ENCODE results near the gene TPCN1.

Gene TPCN1

DNA sequence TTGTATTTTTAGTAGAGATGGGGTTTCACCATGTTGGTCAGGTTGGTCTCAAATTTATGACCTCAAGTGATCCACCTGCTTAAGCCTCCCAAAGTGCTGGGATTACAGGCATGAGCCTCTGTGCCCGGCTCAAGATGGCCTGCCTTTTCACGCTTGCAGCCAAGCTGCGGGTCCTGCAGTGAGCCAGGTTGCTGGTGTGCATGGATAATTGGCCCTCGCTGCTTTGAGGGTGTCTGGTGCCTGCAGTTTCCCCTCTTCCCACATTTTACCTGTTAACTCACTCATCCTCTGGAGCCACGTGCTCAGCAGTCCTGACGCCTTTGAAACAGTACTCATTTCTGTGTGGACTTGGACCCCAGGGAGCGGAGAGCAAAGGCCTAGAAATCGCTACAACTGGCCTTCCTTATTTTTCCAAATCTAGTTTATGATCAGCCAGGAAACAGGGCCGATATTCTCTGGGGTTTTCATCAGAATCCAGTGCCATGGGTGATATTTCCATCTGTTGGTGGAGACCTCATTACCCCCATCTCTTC, 42.2 kb downstream of the TPCN1 start:
- no peak for DNase-seq

DNA sequence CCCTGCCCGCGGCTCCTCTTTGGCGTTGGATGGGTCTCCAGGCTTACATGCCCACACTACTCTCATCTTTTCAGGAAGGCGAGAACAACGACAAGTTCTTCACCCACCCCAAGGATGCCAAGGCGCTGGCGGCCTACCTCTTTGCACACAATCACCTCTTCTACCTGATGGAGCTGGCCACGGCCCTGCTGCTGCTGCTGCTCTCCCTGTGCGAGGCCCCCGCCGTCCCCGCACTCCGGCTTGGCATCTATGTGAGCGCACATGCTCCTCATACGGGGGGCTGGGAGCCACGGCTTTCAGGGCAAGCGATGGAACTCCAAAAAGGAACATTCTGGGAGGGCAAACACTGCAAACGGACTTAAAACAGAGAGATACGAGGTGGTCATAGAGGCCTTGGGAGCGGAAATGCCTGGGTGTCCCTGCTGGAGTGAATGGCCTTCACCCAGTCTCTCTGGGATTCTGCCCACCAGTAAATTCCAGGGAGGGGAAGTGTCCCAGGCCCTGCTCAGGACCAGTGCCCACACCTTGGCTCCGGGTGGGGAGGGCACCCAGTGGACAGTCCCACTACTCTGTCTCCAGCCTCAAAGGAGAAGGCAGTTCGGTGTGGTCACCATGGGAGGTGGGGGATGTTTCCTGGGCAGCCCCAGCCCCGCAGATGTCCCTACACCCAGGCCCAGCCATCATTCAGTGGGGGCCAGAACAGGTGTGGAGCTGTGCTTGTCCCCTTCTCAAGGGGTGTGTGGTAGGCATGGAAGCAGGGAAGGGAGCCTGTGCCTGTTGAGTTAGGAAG, 45.0 kb downstream of the TPCN1 start:
- no peak for DNase-seq

DNA sequence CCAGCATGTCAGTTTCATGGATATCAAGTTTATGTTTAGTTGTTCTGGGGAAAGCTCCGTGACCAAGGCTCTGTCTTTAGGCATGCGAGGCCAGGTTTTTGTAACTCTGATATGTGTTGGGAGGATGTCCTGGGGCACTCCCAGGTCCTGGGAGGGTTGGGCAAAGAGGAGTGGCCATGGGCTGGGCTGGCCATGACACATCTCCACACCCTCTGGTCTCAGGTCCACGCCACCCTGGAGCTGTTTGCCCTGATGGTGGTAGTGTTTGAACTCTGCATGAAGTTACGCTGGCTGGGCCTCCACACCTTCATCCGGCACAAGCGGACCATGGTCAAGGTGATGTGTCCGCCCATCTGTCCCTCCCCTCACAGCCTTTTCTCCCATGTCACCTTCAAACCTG, 46.4 kb downstream of the TPCN1 start:
- no peak for DNase-seq

DNA sequence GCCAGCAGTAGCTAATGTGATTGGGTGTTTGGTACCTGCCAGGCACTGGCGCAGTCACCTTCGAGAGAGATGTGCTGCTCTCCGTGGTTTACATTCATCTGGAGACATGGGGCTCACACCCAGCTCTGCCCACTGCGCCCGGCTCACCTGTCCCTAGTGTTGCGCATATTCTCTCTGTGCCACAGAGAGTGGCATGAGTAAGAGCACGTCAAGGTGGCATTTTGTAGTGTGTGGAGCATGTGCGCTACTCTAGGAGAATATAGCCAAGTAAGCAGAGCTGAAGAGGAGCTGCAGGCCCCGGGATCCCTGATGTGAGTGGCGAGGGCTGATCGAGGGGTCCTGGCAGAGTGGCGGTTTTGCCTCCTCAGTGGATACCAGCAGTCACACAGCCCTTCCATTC, 46.9 kb downstream of the TPCN1 start:
- DNase-seq = no peak

DNA sequence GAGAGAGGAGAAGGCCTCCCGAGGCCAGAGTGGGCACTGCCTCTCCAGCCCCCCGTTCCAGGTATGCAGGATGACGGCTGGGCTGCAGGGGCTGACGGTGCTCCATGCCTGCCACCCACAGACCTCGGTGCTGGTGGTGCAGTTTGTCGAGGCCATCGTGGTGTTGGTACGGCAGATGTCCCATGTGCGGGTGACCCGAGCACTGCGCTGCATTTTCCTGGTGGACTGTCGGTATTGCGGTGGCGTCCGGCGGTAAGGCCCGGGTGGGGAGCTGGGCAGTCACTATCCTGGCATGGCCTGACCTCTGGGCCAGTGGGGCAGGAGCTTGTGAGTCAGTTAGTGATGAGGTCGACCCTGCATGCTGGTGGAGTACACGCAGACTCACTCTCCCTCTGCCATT, 47.4 kb downstream of the TPCN1 start:
- no peak for DNase-seq

DNA sequence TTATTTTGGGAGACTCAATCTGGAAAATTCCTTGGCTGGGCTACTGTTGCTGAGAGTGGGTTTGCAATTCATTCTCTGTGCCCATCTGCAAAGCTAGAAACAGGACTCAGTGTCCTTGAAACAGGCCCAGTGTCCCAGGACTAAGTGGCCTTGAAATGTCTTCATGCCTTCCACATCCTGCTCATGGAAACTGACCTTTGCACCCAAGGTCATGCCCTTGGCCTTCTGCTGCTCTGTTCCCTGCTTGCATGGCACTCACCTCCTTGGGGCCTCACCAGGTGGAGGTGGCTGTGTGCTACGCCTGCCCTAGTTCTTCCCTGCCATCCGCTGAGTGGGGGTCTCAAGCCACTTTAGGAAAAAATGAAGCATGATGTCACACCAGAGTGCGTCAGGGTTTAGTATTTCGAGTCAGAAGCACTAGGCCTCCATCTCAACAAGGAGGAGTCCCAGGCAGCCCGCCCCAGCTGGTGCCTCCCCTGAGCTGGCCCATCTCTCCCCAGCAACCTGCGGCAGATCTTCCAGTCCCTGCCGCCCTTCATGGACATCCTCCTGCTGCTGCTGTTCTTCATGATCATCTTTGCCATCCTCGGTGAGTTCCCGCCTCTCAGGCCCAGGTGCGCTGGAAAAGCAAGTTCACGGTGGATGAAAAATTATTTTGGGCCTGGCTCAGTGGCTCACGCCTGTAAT, 48.1 kb downstream of the TPCN1 start:
- DNase-seq = no peak

DNA sequence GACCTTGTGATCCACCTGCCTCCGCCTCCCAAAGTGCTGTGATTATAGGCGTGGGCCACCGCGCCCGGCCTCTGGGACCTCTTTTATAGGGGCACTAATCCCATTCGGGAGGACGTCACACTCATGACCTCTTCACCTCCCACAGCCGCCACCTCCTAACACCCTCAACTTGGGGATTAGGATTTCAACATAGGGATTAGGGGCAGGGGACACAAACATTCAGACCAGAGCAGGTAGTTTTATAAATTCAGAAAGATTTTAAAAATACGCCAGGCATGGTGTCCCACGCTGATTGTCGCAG, 49.4 kb downstream of the TPCN1 start:
- DNase-seq = no peak

DNA sequence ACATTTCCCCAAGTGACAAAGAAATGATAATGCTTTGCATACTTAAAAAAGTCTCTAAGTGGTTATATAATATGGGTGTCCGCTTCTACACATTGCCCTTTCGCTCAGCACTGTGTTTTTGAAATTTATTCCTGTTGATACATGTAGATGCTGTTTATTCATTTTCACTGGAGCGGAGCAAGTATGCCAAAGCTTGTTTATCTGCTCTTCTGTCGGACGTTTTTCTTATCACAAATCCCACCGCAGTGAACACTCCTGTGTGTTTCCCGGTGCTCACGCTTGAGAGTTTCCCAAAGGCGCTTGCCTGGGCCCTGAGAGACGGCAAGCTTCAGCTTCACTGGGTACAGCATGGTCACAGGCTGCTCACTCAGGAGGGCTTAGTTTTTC, 50.2 kb downstream of the TPCN1 start:
- DNase-seq = no peak

DNA sequence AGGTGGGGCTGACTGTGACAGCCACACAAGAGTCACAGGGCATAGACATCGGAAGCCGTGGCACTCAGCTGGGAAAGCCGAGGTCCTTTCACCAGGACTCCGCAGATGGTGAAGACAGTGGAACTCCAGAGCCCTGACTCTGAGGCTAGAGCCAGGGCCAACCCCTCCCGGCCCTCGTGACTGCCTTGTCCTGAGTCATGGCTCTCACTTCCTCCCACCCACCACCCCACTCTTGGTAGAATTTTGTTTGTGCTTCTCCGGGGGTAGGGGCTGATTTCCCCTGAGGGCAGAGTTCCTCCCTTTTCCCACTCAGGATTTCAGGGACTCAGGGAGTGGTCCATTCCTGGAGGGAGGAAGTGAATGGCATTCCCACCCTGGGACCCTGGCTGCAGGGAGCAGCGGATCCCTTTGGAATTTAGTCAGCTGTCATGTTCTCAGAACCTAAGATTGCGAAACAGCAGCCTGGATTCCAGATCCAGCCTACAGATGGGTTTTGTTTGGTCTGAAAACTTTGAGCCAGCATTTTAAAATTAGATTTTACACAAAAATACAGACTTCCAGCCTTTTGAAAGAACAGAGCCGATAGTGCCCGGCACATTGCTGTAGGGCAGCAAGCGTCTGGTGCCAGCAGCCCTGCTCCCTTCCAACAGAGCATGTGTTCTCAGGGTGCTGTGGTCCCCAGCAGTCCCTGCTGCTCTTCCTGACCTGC, 50.7 kb downstream of the TPCN1 start:
- DNase-seq = peak; percentile 47

DNA sequence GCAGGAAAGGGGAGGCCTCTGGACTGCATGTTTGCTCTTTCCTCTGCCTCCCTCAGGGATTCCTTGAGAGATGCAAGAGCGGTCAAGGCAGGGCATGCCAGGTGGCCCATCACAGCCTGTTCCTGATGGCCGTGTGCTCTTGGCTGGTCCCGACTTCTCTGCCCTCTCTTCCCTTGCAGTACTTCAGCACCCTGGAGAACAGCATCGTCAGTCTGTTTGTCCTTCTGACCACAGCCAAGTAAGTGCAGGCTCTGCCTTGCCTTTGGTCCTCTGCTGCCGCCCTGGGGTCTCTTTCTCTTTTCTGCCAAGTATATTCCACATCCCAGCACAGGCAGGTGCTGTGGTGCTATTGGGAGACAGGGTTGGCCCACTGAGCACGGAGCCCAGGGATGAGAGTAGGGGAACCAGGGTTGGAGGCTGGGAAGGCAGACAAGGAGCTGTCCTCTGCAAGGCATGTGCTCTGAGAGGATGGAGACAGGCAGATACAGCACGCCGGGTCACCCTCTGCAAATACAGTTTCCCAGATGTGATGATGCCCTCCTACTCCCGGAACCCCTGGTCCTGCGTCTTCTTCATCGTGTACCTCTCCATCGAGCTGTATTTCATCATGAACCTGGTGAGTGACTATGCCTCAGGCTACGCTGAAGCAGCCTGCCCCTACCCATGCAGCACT, 51.9 kb downstream of the TPCN1 start:
- no peak for DNase-seq

DNA sequence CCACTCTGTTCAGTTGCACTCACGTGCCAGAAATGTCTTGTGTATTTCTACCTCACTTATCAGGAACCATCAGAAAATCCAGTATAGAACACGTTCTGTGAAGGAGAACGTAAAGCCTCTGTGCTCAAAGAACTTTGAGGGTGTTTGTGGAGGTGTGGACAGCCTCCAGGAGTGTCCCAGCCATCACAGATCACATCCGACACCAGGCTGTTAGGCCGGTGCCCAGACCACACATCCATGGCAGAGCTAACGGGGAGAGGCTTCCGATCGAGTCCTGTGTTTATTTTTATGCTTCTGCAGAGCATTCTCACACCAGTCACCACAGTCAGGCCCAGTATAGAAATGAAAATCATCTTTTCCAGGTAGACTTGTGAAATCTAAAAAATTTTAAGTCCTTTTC, 53.6 kb downstream of the TPCN1 start:
- no peak for DNase-seq

DNA sequence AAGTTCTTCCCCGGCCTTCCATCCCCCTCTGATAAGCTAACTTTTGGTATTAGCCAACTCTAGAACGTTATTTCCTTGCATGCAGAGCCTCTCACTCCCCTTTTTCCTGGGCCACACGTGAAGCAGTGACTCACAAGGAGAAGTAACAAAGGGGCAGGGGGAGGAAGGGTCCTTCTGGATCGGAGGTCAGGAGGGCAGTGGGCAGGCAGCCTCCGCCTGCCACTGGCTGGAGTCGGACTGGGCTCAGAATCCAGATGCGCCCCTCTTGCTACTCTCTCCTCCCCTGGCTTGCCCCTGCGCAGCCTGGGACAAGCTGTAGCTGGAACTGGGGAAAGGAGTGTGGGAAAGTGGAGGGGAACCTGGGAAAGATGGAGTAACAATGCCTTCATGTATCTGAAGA, 55.0 kb downstream of the TPCN1 start:
- DNase-seq = no peak

DNA sequence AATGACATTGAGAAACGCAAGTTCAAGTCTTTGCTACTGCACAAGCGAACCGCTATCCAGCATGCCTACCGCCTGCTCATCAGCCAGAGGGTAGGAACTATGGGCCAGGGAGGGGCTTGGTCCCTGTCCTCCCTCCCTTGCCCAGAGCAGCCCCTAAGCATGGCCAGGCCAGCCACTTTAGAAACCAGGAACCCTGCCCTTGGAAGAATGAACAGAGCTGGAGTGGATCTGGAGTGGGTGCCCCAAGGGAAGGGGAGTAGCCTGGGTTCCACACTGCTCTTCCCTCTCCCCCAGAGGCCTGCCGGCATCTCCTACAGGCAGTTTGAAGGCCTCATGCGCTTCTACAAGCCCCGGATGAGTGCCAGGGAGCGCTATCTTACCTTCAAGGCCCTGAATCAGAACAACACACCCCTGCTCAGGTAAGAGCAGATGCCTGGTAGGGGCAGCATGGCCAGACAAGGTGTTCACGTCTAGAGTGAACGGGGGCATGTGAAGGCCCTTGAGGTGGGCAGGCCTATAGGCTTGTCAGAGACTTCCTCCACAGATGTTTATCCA, 55.8 kb downstream of the TPCN1 start:
- no peak for DNase-seq

DNA sequence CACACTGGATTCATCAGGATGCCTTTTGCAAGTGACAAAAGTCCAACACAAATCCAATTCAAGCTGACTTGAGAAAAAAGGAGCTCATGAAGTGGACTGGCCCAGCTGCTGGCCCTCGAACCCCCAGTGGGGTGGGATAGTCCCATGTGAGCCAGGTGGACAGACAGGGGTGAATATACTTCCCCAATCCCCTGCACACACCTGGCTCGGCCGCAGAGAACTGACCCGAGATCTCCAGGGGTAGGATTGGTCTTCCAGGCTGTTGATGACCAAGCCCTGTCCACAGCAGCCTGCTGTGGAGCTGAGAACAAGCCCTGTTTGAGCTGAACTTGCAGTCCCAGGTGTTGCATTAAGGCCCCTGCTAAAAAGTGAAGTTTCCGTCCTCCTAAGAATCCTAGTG, 56.2 kb downstream of the TPCN1 start:
- DNase-seq = no peak

DNA sequence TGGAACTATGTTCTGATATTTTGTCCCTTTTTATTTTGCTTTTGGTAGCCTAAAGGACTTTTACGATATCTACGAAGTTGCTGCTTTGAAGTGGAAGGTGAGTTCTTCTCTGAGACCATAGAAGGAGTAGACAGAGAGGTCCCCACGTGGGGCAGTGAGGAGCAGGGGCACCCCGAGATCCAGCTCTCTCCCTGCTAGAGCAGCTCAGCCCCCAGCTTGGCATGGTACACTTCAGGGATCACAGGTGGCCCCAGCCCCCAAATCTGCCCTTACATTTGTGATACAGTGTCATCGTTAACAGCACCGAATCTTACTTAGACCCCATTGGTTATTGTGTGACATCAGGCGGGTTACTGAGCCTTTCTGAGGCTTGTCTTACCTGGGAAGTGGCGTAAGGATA, 56.9 kb downstream of the TPCN1 start:
- no peak for DNase-seq

DNA sequence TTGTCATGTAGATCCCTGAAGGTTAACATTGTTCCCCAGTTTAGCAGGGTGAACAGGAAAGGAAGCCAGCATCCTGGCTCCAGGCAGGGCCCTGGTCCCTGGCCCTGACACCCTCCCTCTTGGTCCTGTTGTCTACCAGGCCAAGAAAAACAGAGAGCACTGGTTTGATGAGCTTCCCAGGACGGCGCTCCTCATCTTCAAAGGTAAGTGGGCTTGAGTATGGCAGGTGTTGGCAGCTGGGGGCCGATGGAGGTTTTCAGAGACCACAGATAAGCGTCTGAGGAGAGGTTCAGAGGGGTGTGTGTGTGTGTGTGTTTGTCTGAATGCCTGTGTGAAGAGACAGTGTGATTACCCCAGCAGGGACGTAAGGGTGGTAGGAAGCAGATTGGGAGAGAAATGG, 57.4 kb downstream of the TPCN1 start:
- DNase-seq = no peak

DNA sequence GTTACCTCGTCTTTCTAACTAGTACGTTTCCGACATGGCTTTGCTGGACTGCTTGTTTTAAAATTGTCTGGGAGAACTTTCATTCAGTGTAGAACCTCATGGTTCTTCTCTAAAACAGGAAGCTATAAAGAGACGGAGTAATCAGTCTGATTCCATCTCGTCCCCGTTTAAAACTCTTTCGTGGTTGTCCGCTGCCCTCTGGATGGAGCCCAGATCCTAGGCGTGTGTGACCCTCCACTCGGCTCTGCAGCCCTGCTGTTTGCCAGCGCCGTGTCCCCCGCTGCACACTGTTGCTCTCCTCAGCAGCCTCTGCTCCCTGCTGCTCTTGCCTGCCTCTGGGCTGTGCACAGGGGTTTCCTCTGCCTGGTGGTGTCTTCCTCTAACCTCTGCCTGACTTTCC, 63.5 kb downstream of the TPCN1 start:
- DNase-seq = no peak

DNA sequence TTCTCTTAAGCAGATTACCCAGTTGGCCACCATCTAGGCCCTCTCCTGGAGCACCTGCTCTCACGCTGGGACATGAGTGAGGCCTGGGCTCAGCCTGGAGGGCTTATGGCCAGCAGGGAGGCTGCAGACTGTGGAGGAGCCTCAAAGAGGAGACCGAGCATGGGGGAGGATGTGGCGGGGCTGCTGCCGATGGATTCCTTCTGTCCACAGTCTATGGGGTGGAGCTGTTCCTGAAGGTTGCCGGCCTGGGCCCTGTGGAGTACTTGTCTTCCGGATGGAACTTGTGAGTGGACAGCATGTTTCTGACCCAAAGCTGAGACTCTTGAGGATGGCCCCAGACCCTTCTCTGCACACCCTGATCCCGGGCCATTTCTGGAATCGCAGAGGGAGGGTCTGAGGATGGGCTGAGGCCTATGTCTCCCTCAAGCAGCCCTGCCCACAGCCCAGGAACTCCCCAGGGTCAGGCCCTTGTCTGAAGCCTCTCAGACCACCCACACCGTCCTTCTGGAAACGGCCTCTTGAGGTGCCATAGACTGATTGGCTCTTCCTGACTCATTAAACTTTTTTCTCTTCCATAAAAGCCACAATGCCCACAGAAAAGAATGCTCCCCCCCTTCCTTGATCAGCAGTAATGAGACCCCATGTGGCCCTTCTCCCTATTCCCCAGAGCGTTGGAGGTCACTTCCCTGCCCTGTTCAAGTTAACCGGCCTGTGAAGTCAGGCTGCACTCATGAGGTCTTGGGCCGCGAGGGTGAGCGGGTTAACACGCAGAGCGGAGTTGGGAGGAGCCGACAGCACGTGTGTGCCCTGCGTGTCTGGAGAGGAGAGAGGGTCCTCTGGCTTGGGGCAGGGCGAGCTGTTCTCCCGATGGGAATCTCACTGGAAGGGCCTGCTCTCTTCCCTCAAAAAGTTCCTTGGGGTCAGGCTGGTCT, 64.7 kb downstream of the TPCN1 start:
- no peak for DNase-seq

DNA sequence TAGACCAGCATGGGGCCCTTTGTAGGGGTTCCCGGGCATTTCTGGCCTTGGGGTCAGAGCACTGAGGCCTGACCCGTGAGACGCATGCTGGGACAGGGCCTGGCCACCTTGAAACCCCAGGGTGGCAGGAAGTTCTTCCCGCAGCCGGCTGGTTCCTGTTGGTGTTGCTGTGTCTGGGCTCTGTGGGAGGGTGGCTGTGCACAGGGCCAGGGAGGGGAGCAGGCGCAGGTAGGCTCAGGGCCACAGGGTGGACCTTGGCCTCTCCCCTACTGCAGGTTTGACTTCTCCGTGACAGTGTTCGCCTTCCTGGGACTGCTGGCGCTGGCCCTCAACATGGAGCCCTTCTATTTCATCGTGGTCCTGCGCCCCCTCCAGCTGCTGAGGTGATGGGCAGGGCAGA, 65.4 kb downstream of the TPCN1 start:
- no peak for DNase-seq

DNA sequence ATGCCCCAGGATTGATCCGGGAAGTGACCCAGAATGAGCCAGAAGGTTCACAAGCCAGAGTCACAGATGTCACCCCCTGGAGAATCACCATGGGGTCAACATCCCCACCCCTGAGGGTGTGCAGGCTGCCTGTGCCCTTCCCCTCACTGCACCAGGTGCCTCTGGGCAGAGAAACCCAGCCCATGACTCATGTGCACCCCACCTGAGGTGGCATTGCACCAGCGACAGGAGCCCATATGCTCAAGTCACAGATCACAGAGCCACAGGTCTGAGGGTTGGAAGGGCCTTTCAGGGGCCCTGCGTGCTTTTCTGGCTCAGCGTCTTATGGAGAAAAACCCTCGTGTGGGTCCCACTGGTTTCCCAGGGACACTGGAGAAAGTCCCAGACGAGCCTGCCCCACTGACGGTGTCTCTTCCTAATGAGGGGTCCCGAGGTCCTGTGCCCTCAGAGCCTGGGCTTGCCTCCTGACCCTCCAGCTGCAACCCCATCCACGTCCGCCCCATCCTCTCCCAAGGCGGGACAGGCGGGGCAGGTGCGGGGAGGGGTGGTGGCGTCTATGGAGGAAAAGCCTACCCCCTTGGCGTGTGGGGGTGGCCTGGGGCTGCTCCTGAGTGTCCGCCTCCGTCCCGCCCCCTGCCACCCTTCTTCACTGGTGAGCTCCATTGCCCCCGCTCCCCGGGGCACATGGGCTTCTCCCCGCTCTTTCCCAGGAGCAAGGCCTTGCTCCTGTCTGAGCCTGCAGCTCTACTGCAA, 66.1 kb downstream of the TPCN1 start:
- DNase-seq = no peak

DNA sequence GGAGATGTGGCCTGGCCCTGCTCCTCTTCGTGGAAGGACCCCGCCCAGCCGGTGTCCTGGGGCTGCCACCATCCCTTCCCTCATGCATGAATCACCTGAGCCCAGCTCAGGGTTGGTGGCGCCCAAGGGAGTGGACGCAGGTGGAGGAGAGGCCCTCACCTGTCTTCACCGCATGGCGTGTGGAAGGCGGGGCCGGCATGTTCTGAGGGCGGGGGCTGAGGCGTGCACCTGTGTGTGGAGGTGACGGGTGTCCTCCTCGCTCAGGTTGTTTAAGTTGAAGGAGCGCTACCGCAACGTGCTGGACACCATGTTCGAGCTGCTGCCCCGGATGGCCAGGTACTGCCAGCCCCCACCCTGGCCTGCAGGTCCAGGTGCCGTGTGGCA, 66.6 kb downstream of the TPCN1 start:
- DNase-seq = no peak

Data from stimulated activated CD8-positive, alpha-beta memory T cell treated with anti-CD3 and anti-CD28 coated beads, Interleukin-4, amount 100 ng/mL, for 48 hours (primary cell).